Measurements from ENCODE around the gene CHD1. TPM values are rescaled to one million over a fixed set of nuclear protein-coding genes. Genes with fewer than 3 reads are reported as not detected.

The CHD1 gene
- total RNA-seq, 4 donors from 2014 or later, result 51.4 to 83.0 (median 63.8) TPM

GRCh38 chr5:98804066-98804465 lies 124.7 kb downstream of the CHD1 start:
- Histone ChIP-seq H3K4me1 (no peaks in the 10 kb centered on the region), H3K27ac (no peak overlapping the region), H3K9me3 (no peaks in the 10 kb centered on the region), H3K36me3 (no peaks in the 10 kb centered on the region), H3K27me3 (no peaks in the 10 kb centered on the region), H3K4me3 (replicated peaks in 1 of 3) (no peak overlapping the region)
- intact Hi-C loops (cut with DNase I), result no loop called here
- TF ChIP-seq POLR2A (IDR thresholded peaks at IDR 0.05), result no peak
- TF ChIP-seq CTCF (IDR thresholded peaks at IDR 0.05), result no peak
- no peak for DNase-seq
- 97 to 98% methylated on average over 2 of the region's 2 CpGs for WGBS, 2 donors

Small RNAs within 50 kb of the gene (small RNA-seq; reads per million reads assigned to genes)
- not detected for gene RF00019
- gene RNU6-402P, result not detected

Other genes with a start within 250 kb of the CHD1 start
- 10 to 100 TPM; 25.3 to 29.7 (median 27.5) TPM for gene RGMB, start 155.3 kb downstream of the CHD1 start, total RNA-seq

Data from thyroid gland (tissue), 4 donors.